GM08714 (cell line): ENCODE data around the gene BSDC1.

Experiments
- H3K4me3 ChIP-seq: fragments of 200-500 bp; sonication (Bioruptor generic); 2 replicates; pipeline ENCODE4 v1.5.1; 2014; ENCODE audit warnings: mild to moderate bottlenecking, low read length, inconsistent platforms
- ZNF274 ChIP-seq: IDR thresholded peaks from 2 replicates; pipeline ENCODE4 v1.6.1; 2012; ENCODE audit warnings: mild to moderate bottlenecking, low read depth, low read length

The BSDC1 gene

DNA sequence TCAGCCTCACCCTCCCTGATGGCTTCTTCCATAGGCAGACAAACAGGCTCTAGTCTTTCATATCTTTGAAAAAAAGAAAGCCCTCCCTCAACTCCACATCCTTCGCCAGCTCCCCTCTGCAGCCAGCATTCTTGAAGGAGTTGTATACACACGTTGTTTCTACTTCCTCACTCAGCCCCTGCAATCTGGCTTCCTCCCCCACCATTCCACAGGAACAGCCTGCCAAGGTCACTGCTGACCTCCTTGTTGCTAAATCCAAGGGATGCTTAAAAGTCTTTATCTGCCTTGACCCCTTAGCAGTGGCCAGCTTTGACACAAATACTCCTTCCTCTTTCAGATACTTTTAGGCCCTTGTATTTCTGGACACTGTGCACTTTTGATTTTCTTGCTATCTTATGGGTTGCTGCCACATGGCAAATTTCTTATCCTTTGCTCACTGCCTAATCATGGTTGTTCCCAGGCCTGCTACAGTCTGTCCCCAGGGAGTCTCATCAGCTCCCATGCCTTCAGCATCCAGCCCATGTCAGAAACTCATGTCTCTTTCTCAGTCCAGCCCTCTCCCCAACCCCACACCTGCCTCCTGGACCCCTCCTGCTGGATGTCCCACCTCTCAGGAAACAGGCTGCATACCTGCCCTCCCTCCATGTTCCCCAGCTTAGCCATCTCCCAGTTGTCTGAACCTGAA lies 40.2 kb downstream of the BSDC1 start:
- TF ChIP-seq ZNF274, result no peak
- no peak overlapping the region for H3K4me3 ChIP-seq

DNA sequence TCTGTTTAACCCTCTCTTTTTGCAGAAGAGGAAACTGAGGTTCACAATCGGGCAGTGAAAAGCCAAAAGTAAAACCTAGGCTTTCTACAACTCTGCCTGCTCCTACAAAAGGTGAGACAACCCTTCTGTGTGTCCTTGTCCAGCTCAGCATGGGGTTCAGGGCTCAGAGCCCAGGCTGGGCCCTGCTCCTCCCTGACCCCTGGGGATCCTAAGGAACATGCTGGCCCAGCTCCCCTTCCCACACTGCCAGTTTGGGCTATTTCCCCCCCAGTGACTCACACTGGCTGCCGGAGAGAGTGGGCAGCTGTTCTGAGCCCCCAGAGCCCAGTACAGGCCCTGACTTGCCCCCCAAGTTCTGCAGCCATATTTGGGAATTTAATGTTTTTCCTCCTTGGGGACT lies 40.8 kb downstream of the BSDC1 start:
- TF ChIP-seq ZNF274, result no peak
- no peak overlapping the region for H3K4me3 ChIP-seq

DNA sequence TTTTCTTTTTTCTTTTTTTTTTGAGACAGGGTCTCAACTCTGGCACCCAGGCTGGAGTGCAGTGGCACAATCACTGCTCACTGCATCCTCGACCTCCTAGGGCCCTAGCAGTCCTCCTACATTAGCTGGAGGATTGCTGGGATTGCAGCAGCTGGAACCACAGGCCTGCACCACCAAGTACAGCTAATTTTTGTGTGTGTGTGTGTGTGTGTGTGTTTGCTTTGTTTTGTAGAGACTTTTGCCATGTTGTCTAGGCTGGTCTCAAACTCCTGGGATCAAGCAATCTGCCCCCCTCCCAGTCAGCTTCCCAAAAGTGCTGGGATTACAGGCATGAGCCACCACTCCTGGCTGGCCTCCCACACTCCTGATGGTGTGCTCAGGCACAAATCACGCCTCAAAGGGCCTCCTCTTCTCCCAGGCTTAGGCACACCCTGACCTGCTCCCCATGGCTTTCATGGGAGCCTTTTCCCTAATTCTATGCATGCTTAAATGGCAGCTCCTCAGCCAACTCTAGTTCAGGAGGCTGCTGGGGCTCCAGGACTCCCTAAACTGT lies 41.3 kb downstream of the BSDC1 start:
- no peak for TF ChIP-seq ZNF274
- no peak overlapping the region for H3K4me3 ChIP-seq

DNA sequence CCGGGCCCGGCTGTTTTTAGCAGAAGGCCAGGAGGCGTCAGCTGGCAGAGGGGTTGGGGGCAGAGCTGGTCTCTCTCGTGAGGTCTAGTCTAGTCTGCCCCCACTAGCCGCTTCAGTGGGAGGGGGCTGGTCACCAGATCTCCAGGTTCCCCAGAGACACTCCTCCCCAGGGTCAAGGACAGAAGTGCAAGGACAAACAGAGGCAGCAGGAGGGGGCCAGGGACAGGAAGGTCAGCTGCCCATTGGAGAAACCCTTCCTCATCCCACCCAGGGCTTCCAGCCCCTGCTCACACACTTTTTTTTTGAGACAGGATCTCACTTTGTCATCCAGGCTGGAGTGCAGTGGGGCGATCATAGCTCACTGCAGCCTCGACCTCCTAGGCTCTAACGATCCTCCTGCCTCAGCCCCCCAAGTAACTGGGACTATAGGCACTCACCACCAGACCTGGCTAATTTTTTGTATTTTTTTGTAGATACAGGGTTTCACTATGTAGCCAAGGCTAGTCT lies 41.9 kb downstream of the BSDC1 start:
- TF ChIP-seq ZNF274, result no peak
- peak overlapping the region; percentile 65; the same call in 1 of the 2 replicates for H3K4me3 ChIP-seq

DNA sequence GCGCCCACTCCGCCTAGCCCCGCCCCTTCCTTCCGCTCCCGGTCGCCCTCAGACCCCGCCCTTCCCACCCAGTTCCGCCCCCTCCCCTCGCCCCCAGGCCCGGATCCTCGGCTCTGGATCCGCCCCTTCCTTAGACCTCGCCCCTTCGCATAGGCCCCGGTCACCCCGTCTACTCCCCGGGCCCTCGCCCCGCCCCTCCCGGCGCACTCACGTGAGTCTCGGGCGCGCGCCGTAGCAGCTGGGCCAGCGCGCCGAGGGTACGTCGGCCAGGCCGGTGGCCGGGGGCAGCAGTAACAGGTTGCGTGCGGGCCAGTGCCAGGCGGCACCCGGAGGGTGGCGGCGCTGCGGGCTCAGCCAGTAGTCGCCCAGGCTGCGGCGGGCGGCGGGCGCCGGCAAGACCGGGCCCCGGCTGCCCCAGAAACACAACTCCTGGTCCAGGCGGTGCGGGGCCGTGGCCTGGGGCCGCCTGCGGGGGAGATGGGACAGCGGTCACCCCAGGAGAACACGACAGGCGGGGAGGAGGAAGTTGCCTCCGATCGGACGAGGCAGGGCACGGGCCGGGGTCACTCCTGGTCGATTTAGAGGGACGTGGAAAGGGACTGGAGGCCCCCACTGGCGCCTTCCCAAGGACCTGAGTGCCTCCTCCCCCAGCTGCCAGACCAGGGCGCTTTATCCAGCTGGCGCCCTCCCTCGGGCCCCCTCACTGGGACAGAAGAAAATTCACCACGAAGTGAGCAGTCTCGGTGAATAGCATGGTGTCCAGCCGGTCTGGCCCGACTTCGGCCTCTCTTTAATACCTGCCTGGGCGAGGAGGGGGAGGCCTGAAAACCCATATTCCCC lies 42.6 kb downstream of the BSDC1 start:
- peak overlapping the region; percentile 65 for H3K4me3 ChIP-seq

DNA sequence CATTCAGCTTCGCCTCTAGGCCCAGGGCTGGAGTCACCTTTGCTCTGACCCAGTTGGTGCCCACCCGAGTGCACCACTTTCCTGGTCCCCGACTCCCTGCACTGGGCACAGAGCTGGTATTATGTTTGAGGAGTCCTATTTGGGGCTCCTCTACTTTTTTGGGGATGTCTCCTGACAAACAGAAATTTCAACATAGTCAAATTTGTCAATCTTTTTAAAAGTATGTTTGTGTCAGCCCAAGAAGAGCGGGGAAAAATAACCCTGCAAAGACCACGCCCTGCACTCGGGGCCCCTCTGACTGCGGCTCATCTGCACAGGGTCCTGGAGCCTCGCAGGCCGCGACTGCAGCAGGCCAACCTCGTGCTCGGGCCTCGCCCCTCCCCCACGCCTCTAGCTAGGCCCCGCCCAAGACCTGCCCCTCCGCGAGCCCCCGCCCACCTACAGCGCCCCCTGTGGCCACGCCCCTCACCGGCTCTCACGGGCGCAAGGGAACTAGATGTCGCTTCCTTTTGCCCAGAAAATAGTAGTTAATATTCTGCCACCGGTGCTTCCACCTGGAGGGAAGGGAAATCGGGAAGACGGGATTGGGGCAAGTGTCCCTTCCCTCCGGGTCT lies 43.3 kb downstream of the BSDC1 start:
- H3K4me3 ChIP-seq, result peak overlapping the region; percentile 63
- no peak for TF ChIP-seq ZNF274

More for the DNA sequence above, 42.6 kb downstream of the BSDC1 start:
- no peak for TF ChIP-seq ZNF274

DNA sequence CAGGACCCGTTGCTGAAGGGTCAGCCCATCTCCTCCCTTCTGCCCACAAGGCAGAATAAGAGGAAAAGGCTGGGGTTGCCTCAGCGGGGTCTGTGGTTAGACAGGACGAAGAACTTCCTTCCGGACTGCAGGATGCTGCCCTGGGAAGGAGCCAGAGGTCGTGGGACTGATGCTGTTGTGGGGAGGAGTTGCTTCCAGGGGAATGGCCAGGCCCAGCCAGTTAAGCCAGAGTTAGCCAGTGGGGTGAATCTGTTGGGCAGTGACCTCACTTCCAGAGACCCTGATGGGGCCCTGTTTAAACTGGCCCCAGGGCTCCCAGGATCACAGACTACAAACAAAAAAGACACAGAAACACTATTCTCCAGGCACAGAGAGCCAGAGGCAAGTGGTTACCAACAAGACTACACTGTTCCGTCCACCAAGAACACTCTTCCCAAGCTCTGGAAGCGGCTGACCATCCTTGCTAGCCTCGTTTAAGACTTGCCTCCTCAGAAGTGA lies 45.0 kb downstream of the BSDC1 start:
- H3K4me3 ChIP-seq, result no peak overlapping the region
- TF ChIP-seq ZNF274, result no peak

DNA sequence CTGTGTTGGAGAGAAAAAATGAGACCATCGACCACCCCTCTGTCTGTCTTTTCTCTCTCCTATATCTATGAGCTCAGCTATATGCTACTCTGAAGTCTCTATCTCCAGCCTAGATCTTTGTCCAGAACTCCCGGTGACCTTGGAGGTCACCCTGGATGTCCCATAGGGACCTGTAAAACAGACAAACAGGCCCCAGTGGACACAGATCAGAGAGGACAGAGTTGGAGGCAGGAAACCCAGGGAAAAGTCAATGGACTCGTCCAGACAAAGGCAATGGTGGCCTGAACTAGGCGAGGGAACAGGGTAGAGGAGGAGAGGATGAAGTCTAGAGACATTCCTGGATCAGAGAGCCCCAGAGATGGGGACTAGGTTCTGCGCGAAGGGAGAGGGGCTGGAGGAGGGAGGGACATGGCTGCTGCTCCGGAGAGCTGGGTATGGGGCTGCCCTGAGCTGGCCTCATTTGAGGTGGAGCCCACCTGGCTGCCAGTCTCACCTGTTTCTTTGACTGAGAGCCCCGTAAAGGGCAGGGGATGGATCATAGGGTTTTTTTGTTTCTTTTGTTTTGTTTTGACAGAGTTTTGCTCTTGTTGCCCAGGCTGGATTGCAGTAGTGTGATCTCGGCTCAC lies 47.6 kb downstream of the BSDC1 start:
- TF ChIP-seq ZNF274, result no peak
- H3K4me3 ChIP-seq, result no peak overlapping the region

DNA sequence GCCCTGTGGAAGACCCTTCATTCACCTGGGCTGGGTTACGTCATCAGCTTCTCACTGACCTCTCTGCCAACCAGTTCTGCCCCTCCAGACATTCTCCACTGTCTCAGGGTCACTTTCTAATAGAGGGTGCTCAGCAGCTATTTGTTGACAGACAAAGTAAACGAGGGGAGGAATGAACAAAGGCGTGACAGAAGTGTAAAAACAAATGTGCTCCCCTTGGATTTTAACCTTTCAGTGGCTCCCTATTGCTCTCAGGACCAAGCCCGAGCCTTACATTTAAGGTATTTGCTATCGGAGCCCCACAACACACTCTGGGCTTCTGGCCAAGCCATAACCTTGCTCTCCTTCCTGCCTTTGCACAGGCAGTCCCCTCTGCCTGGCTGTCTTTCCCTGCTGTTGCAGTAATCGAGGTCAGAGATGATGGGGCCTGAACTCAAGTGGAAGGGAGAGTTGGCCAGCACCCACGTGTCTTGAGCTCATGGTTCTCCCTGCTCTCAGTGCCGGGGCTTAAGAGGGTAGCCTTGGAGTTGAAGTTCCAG lies 48.9 kb downstream of the BSDC1 start:
- TF ChIP-seq ZNF274, result no peak
- no peak overlapping the region for H3K4me3 ChIP-seq

DNA sequence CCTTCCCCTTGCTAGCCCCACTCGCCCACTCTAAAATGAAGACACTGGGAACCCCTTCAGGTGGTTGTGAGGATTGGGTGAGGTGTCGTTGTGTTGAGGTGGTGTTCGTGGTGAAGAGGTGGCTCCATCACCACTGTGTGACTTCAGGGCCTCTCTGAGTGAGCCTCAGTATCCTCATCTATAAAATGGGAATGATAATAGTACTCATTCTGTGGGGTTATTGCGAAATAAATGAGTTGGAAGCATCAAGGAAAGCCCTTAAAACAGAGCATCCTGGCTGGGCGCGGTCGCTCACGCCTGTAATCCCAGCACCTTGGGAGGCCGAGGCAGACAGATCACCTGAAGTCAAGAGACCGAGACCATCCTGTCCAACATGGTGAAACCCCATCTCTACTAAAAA lies 51.5 kb downstream of the BSDC1 start:
- no peak overlapping the region for H3K4me3 ChIP-seq
- no peak for TF ChIP-seq ZNF274

DNA sequence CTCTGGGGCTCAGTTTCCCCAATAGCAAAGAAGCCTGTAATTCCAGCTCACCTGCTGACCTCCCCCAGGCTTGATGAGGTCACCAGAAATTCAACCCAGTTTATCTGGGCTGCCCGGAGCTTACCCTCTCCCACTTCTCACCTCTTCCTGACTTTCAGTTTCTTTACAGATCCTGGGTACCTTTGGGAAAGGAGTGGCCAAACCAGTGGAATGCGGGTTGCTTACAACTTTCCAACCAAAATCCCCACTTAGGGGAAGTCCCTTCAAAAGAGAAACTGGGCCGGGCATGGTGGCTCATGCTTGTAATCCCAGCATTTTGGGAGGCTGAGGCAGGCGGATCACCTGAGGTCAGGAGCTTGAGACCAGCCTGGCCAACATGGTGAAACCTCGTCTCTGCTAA lies 52.3 kb downstream of the BSDC1 start:
- H3K4me3 ChIP-seq, result no peak overlapping the region
- TF ChIP-seq ZNF274, result no peak

DNA sequence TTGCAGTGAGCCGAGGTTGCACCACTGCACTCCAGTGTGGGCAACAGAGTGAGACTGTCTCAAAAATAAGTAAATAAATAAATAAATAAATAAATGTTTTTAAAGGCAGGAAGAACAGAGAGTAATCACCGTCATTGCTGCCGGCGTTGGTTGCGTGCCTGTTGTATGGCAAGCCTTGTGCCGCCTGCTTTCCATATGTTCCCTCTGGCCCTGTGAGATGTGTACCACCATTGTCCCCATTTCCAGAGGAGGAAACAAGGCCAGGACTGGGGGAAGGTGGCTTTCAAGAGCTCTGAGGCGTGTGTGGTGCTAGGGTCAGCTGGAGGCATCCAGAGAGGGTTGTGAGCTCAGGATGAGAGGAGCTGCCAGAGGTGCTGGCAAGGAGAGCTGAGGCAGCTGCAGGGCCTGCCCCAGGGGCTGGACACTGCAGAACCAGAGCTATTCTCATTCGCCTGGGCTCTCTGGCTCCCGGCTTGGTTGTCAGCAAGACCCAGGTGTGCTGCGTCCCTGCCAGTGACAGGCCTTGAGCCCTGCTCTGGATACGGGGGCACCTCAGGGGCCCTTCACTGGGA lies 53.0 kb downstream of the BSDC1 start:
- no peak for TF ChIP-seq ZNF274
- H3K4me3 ChIP-seq, result no peak overlapping the region

DNA sequence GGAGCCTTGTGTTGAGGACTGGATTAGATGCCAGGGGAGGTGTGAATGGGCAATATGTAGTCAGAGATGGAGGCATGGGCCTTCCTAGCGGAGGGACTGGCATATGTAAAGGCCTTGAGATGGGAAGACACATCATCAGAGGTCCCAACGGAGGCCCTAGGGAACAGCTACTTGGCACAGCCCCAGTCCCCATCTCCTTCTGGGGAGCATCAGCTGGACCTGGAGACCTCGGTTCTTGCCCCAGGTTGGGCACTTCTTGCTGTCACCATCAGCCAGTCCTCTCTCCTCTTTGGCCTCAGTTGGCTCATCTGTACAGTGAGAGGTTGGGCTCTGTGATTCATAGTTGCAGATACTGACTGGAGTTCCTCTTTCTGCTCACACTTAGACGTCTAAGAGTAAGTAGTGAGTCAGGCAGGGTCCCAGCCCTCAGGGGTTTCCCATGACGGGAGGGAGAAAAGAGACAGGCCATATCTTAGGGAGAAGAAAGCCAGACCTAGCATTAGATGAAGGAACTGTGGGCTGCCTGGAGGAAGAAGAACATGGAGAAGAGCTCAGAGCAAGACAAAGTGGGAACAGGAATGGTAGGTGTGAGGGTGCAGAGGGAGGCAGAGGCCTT lies 54.8 kb downstream of the BSDC1 start:
- no peak for TF ChIP-seq ZNF274
- H3K4me3 ChIP-seq, result no peak overlapping the region
